ENCODE results near the gene ENPEP.

Gene ENPEP

DNA sequence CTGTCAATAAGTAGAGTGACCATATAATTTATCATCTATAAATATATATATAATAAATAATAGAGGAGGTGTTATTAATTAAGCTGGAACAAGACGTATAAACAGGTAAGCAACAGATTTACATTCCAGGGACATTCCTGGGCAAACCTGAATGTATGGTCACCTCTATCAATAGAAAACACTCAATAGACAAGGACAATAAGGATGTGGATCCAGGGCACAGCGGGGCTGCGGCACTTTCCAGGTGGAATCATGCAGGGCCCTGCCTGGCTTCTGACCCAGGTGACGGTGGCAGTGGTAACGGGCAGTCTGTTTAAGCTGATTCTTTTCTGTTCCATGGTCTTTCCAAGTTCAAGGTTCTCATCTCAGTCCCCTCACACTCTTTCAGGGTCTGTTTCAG, 22.5 kb downstream of the ENPEP start:
- TF ChIP-seq, protein P1, sequence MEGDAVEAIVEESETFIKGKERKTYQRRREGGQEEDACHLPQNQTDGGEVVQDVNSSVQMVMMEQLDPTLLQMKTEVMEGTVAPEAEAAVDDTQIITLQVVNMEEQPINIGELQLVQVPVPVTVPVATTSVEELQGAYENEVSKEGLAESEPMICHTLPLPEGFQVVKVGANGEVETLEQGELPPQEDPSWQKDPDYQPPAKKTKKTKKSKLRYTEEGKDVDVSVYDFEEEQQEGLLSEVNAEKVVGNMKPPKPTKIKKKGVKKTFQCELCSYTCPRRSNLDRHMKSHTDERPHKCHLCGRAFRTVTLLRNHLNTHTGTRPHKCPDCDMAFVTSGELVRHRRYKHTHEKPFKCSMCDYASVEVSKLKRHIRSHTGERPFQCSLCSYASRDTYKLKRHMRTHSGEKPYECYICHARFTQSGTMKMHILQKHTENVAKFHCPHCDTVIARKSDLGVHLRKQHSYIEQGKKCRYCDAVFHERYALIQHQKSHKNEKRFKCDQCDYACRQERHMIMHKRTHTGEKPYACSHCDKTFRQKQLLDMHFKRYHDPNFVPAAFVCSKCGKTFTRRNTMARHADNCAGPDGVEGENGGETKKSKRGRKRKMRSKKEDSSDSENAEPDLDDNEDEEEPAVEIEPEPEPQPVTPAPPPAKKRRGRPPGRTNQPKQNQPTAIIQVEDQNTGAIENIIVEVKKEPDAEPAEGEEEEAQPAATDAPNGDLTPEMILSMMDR (conservative IDR thresholded peaks at IDR 0.05; ENCODE audit: low read depth, low read length), result no peak

DNA sequence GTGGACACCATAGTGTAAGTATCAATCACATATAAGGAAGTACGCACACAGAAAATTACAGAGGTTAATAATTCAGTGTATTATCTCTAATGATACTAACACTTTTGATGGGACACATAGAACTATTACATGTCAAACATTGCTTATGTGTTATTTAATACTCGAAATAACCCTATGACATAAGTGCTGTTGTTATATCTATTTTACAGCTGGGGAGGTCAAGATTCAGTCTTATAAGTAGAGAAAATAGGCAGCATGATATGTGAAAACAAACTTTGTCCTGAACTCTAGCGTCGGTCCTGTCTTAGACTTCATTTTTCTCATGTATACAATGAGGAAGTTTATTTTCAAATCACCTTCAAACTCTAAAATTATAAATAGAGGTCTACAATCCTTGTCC, 23.2 kb downstream of the ENPEP start:
- Histone ChIP-seq H3K27ac (no peak overlapping the region), H3K9ac (no peak overlapping the region), H4K20me1 (ENCODE audit: insufficient read depth) (no peaks in the 10 kb centered on the region), H3K27me3 (ENCODE audit: insufficient read depth, low read depth) (no peaks in the 10 kb centered on the region), H3K4me2 (no peak overlapping the region), H2AFZ (ENCODE audit: low read depth) (no peak overlapping the region), H3K79me2 (ENCODE audit: insufficient read depth, low read depth) (no peaks in the 10 kb centered on the region), H3K36me3 (ENCODE audit: insufficient read depth) (no peaks in the 10 kb centered on the region), H3K4me1 (ENCODE audit: low read depth, poor library complexity, severe bottlenecking) (peaks cover 17% of the 10 kb centered on the region), H3K4me3 (IDR thresholded peaks at IDR 0.05; ENCODE audit: insufficient read depth, low read depth, low read length) (no peak overlapping the region)
- TF ChIP-seq, protein P1 (conservative IDR thresholded peaks at IDR 0.05; ENCODE audit: low read depth, low read length), result no peak

More for the DNA sequence above, 22.5 kb downstream of the ENPEP start:
- Histone ChIP-seq H4K20me1 (ENCODE audit: insufficient read depth) (no peaks in the 10 kb centered on the region), H3K4me2 (no peak overlapping the region), H3K79me2 (ENCODE audit: insufficient read depth, low read depth) (no peaks in the 10 kb centered on the region), H3K9ac (no peak overlapping the region), H2AFZ (ENCODE audit: low read depth) (no peak overlapping the region), H3K27ac (no peak overlapping the region), H3K36me3 (ENCODE audit: insufficient read depth) (no peaks in the 10 kb centered on the region), H3K4me1 (ENCODE audit: low read depth, poor library complexity, severe bottlenecking) (peaks cover 10% of the 10 kb centered on the region), H3K27me3 (ENCODE audit: insufficient read depth, low read depth) (no peaks in the 10 kb centered on the region), H3K4me3 (IDR thresholded peaks at IDR 0.05; ENCODE audit: insufficient read depth, low read depth, low read length) (no peak overlapping the region)

DNA sequence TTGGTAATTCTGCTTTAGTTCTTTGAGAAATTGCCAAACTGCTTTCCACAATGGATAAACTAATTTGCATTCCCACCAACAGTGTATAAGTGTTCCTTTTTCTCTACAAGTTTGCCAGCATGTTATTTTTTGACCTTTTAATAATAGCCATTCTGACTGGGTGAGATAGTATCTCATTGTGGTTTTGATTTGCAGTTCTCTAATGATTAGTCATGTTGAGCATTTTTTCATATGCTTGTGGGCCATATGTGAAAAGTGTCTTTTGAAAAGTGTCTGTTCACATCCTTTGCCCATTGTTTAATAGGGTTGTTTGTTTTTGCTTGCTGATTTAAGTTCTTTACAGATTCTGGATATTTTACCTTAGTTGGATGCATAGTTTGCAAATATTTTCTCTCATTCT, 25.9 kb downstream of the ENPEP start:
- TF ChIP-seq, protein P1 (conservative IDR thresholded peaks at IDR 0.05; ENCODE audit: low read depth, low read length), result no peak
- Histone ChIP-seq H3K79me2 (ENCODE audit: insufficient read depth, low read depth) (no peaks in the 10 kb centered on the region), H3K4me1 (ENCODE audit: low read depth, poor library complexity, severe bottlenecking) (peaks cover 22% of the 10 kb centered on the region), H4K20me1 (ENCODE audit: insufficient read depth) (no peaks in the 10 kb centered on the region), H3K9ac (no peak overlapping the region), H3K36me3 (ENCODE audit: insufficient read depth) (no peaks in the 10 kb centered on the region), H3K4me3 (IDR thresholded peaks at IDR 0.05; ENCODE audit: insufficient read depth, low read depth, low read length) (no peak overlapping the region), H3K27ac (no peak overlapping the region), H3K4me2 (no peak overlapping the region), H3K27me3 (ENCODE audit: insufficient read depth, low read depth) (no peaks in the 10 kb centered on the region), H2AFZ (ENCODE audit: low read depth) (no peak overlapping the region)

DNA sequence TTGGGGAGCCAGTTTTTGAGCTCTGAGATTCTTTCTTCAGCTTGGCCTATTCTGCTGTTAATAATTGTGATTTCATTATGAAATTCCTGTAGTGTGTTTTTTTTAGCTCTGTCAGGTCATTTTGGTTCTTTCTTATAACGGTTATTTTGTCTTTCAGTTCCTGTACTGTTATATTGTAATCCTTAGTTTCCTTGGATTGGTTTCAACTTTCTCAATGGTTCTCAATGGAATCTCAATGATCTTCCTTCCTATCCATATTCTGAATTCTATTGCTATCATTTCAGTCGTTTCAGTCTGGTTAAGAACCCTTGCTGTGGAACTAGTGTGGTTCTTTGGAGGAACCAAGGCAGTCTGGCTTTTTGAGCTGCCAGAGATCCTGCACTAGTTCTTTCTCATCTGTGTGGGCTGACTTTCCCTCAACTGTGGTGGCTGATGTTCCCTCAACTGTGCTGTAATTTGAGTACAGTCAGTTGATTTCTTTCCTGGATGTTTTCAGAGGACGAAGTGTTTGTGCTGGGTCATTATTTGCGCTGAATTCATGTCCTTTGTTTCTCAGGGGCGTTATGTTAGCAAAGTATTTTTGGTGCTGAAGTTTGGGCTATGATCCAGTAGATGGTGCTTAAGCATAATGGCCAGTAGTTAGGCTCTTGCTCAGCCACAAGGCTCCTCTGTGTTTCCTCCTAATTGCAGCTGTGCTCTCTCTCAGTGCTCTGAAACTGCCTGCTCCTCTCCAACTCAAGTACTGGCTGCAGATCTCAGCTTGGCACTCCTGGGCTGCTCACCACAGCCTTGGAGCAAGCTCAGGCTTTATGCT, 27.5 kb downstream of the ENPEP start:
- Histone ChIP-seq H3K79me2 (ENCODE audit: insufficient read depth, low read depth) (no peaks in the 10 kb centered on the region), H3K27me3 (ENCODE audit: insufficient read depth, low read depth) (no peaks in the 10 kb centered on the region), H3K4me2 (peak overlapping the region; percentile 52), H3K9ac (no peak overlapping the region; the same call in 1 of the 2 replicates), H4K20me1 (ENCODE audit: insufficient read depth) (no peaks in the 10 kb centered on the region), H3K4me3 (IDR thresholded peaks at IDR 0.05; ENCODE audit: insufficient read depth, low read depth, low read length) (no peak overlapping the region), H3K27ac (peak overlapping the region; percentile 59), H3K36me3 (ENCODE audit: insufficient read depth) (no peaks in the 10 kb centered on the region), H2AFZ (ENCODE audit: low read depth) (peak overlapping the region; percentile 77), H3K4me1 (ENCODE audit: low read depth, poor library complexity, severe bottlenecking) (peaks cover 22% of the 10 kb centered on the region)
- TF ChIP-seq, protein P1 (conservative IDR thresholded peaks at IDR 0.05; ENCODE audit: low read depth, low read length), result peak; percentile 10; the same call in 1 of the 2 replicates

Measured in KMS-11 (cell line).